Stomach smooth muscle (tissue), 2 donors: ENCODE measurements around the gene MGARP.

ENCODE experiments used
- H3K27ac ChIP-seq: one replicate; pipeline ENCODE4 v1.7.0; 2013; ENCODE audit warnings: mild to moderate bottlenecking, low read length, inconsistent platforms
- H3K27me3 ChIP-seq, 2 donors: one replicate each; pipeline ENCODE4 v1.7.0; 2013; ENCODE audit warnings: low read length in 2 of 2; ENCODE audit not compliant: insufficient read depth in 2 of 2, control insufficient read depth in 1 of 2
- H3K36me3 ChIP-seq, 2 donors: one replicate each; pipeline ENCODE4 v1.7.0; 2013; ENCODE audit warnings: low read length in 2 of 2; ENCODE audit not compliant: control insufficient read depth in 2 of 2, insufficient read depth in 2 of 2
- H3K4me1 ChIP-seq: one replicate; pipeline ENCODE4 v1.7.0; 2013; ENCODE audit warnings: low read length; ENCODE audit not compliant: control insufficient read depth, insufficient read depth
- H3K4me3 ChIP-seq, 2 donors: one replicate each; pipeline ENCODE4 v1.7.0; 2013; ENCODE audit warnings: low read length in 2 of 2
- H3K9ac ChIP-seq, 2 donors: one replicate each; pipeline ENCODE4 v1.7.0; 2013; ENCODE audit warnings: low read length in 2 of 2, mild to moderate bottlenecking in 1 of 2
- H3K9me3 ChIP-seq, 2 donors: one replicate each; pipeline ENCODE4 v1.7.0; 2013; ENCODE audit warnings: low read length in 2 of 2; ENCODE audit not compliant: control insufficient read depth in 2 of 2
- donor health status: healthy.
- donor health status: Pancreatic carcinoma.

Gene MGARP

GRCh38 chr4:139295206-139295941, 15.3 kb upstream of the MGARP start:
- Histone ChIP-seq H3K27ac (peak overlapping the region; percentile 80), H3K9me3 (no peaks in the 10 kb centered on the region), H3K4me1 (peaks cover 6% of the 10 kb centered on the region), H3K4me3 (peak overlapping the region; percentile 79 to 97), H3K27me3 (no peaks in the 10 kb centered on the region), H3K36me3 (peaks cover 3 to 7% of the 10 kb centered on the region in 2 donors), H3K9ac (peak overlapping the region; percentile 93 to 97)

- no peaks in the 10 kb centered on the region for H3K9me3 ChIP-seq
- H3K27ac ChIP-seq = no peak overlapping the region
- no peaks in the 10 kb centered on the region for H3K27me3 ChIP-seq
- no peak overlapping the region for H3K4me3 ChIP-seq
- H3K36me3 ChIP-seq = peaks cover 4 to 7% of the 10 kb centered on the region in 2 donors
- H3K4me1 ChIP-seq = no peaks in the 10 kb centered on the region
- no peak overlapping the region for H3K9ac ChIP-seq
Measured at GRCh38 chr4:139286186-139286698, 6.2 kb upstream of the MGARP start.

- Histone ChIP-seq H3K27ac (no peak overlapping the region), H3K4me1 (peaks cover 13% of the 10 kb centered on the region), H3K9me3 (no peaks in the 10 kb centered on the region), H3K36me3 (no peaks in the 10 kb centered on the region), H3K4me3 (no peak overlapping the region), H3K27me3 (peaks cover 7 to 15% of the 10 kb centered on the region in 2 donors), H3K9ac (no peak overlapping the region)
Measured at GRCh38 chr4:139282721-139283075, 2.7 kb upstream of the MGARP start.

DNA sequence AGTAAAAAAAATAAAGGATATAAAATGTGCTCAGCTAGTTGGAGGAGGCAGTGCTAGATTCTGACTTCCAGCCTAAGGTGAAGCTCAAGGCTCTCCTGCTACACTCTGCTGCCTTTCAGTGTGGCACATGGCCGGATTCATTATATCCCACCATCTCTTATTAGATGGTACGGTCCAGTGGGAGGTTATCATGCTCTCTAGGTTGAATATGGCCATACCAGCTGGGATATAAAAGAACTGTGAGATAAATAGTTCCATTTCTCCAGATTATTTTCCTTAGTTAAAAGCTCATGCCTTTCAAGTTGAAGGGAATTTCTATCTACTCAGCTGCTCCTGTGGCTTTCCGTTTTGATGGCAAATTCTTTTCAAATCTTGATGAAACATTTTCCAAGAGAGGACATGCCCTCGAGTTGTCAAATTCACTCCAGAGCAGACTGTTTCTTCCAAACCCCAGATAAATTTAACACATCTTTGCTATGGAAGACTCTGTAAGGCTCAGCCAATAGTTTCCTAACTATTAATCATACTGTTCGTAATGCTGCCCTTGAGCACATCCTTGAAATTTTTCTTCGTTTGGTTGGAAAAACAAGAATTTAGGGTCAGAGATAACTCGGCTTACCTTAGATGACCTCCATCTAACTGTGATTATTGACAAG, 2.2 kb upstream of the MGARP start:
- no peaks in the 10 kb centered on the region for H3K36me3 ChIP-seq
- H3K27ac ChIP-seq = no peak overlapping the region

DNA sequence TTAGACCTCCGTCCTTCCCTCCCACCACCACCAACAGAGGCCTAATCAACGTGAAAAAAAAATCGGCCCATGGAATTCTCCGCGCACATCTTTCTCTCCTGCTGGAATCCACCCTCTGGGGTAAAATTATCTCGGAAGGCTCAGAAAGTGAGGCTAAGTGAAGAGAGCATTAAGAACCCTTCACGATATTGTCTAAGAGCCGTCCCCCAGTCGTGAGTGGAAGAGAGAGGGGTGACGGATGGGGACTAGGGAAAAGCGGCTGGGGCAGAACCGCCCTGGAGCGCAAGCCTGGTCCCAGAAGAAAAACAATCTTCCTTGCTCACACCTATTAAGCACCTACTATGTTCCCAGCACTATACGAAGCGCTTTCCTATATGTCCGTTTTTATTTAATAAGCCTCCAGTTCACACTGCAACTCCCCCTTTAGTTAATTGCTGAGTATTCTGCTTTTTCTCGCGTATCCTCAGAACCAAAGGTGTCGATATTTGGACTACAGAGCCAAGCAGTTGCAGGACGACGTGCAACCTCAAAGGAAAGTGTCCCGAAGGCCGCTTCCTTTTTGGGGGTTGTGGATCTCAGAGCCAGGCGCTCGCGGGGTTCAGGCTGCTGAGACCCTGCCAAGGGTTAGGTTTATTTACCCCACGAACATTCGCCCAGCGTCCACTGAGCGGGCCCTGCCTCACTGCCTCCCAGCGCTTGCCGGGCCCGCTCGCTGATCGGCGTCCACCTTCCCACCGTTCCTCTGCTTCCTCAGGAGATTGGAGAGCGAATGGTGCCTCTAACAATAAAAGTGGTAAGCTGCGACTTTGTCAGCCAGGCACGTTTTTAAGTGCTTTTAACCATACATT, 889 bp downstream of the MGARP start:
- Histone ChIP-seq H3K4me3 (peak overlapping the region; percentile 74 to 79), H3K4me1 (peaks cover 13% of the 10 kb centered on the region), H3K27me3 (peaks cover 7 to 15% of the 10 kb centered on the region in 2 donors), H3K9me3 (no peaks in the 10 kb centered on the region), H3K9ac (peak overlapping the region; percentile 7 to 26), H3K36me3 (no peaks in the 10 kb centered on the region), H3K27ac (no peak overlapping the region)

More for the DNA sequence above, 2.2 kb upstream of the MGARP start:
- H3K9me3 ChIP-seq = no peaks in the 10 kb centered on the region
- H3K4me3 ChIP-seq = no peak overlapping the region
- H3K27me3 ChIP-seq = peaks cover 7 to 15% of the 10 kb centered on the region in 2 donors
- no peak overlapping the region for H3K9ac ChIP-seq
- peaks cover 13% of the 10 kb centered on the region for H3K4me1 ChIP-seq

GRCh38 chr4:139278485-139278884, 1.5 kb downstream of the MGARP start:
- H3K4me1 ChIP-seq = peaks cover 13% of the 10 kb centered on the region
- H3K9me3 ChIP-seq = no peaks in the 10 kb centered on the region
- H3K4me3 ChIP-seq = no peak overlapping the region
- H3K9ac ChIP-seq = no peak overlapping the region
- H3K36me3 ChIP-seq = no peaks in the 10 kb centered on the region
- H3K27ac ChIP-seq = no peak overlapping the region
- H3K27me3 ChIP-seq = peaks cover 7 to 15% of the 10 kb centered on the region in 2 donors

GRCh38 chr4:139275281-139275735, 4.7 kb downstream of the MGARP start:
- Histone ChIP-seq H3K27ac (no peak overlapping the region), H3K4me3 (no peak overlapping the region), H3K9ac (no peak overlapping the region), H3K36me3 (no peaks in the 10 kb centered on the region), H3K27me3 (peaks cover 7 to 15% of the 10 kb centered on the region in 2 donors), H3K4me1 (peaks cover 13% of the 10 kb centered on the region), H3K9me3 (no peaks in the 10 kb centered on the region)

DNA sequence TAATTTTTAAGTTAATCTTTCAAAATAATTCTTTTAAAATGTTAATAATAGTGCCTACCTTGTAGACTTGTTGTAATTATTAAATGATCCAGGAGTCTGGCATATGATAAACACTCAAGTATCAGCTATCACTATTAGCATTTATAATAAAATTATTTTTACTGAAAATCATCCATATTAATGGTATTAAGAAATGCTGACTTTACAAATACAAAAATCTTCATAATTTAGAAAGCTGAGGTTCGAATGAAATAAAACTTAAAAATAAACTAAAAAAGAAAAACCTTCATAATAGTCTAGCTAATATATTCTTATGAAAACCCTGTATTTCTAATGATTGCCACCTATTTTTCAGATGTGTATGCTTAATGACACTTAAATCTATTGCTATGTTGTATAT, 5.2 kb downstream of the MGARP start:
- Histone ChIP-seq H3K9ac (no peak overlapping the region), H3K4me1 (peaks cover 8% of the 10 kb centered on the region), H3K4me3 (no peak overlapping the region), H3K36me3 (no peaks in the 10 kb centered on the region), H3K9me3 (no peaks in the 10 kb centered on the region), H3K27me3 (peaks cover 7 to 15% of the 10 kb centered on the region in 2 donors), H3K27ac (no peak overlapping the region)

DNA sequence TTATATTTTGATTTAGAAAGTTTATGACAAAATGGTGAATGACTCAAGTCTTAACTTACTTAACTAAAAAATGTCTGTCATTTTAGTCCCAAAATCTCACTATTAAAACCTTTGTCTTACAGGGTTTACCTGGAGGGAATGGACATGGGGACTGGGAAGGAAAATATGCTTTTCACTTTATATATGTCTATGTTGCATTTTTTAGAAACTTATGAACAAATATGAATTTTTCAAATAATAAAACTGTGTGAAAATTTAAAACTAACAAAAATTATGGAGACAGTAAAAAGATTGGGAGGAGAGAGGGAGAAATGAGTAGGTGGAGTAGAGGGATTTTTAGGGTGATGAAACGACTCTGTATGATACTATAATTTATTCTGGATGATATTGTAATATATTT, 6.2 kb downstream of the MGARP start:
- no peak overlapping the region for H3K4me3 ChIP-seq
- no peak overlapping the region for H3K9ac ChIP-seq
- no peaks in the 10 kb centered on the region for H3K36me3 ChIP-seq
- peaks cover 2 to 5% of the 10 kb centered on the region in 2 donors for H3K27me3 ChIP-seq
- H3K4me1 ChIP-seq = no peaks in the 10 kb centered on the region
- no peaks in the 10 kb centered on the region for H3K9me3 ChIP-seq
- H3K27ac ChIP-seq = no peak overlapping the region

GRCh38 chr4:139267301-139267700, 12.7 kb downstream of the MGARP start:
- no peaks in the 10 kb centered on the region for H3K27me3 ChIP-seq
- H3K4me3 ChIP-seq = no peak overlapping the region
- no peaks in the 10 kb centered on the region for H3K4me1 ChIP-seq
- no peak overlapping the region for H3K9ac ChIP-seq
- H3K36me3 ChIP-seq = no peaks in the 10 kb centered on the region
- no peaks in the 10 kb centered on the region for H3K9me3 ChIP-seq
- no peak overlapping the region for H3K27ac ChIP-seq
